Parathyroid adenoma (tissue), 2 donors: Measurements from ENCODE around the gene LINC00305.

Experiments used
- H2AFZ ChIP-seq: fragments of 300-600 bp; sonication (generic); one replicate; pipeline ENCODE4 v1.7.0; 2017; ENCODE audit warnings: antibody characterized with exemption, mild to moderate bottlenecking
- H3K27ac ChIP-seq: fragments of 300-600 bp; sonication (generic); one replicate; pipeline ENCODE4 v1.7.0; 2017
- H3K27me3 ChIP-seq: fragments of 300-600 bp; sonication (generic); one replicate; pipeline ENCODE4 v1.7.0; 2017; ENCODE audit warnings: low read length; ENCODE audit not compliant: control insufficient read depth, insufficient read depth
- H3K36me3 ChIP-seq: fragments of 300-600 bp; sonication (generic); one replicate; pipeline ENCODE4 v1.7.0; 2017; ENCODE audit warnings: low read length; ENCODE audit not compliant: control insufficient read depth, insufficient read depth
- H3K4me1 ChIP-seq: fragments of 300-600 bp; sonication (generic); one replicate; pipeline ENCODE4 v1.7.0; 2017; ENCODE audit warnings: control low read depth
- H3K4me2 ChIP-seq: fragments of 300-600 bp; sonication (generic); one replicate; pipeline ENCODE4 v1.7.0; 2017; ENCODE audit warnings: low read length
- H3K4me3 ChIP-seq: fragments of 300-600 bp; sonication (generic); one replicate; pipeline ENCODE4 v1.7.0; 2017; ENCODE audit warnings: low read depth, low read length
- H3K79me2 ChIP-seq: fragments of 300-600 bp; sonication (generic); one replicate; pipeline ENCODE4 v1.7.0; 2017; ENCODE audit warnings: control low read depth
- H3K9ac ChIP-seq: fragments of 300-600 bp; sonication (generic); one replicate; pipeline ENCODE4 v1.7.0; 2017; ENCODE audit warnings: mild to moderate bottlenecking
- H3K9me3 ChIP-seq: fragments of 300-600 bp; sonication (generic); one replicate; pipeline ENCODE4 v1.7.0; 2017; ENCODE audit warnings: low read length; ENCODE audit not compliant: control insufficient read depth
- CTCF ChIP-seq: fragments of 300-600 bp; sonication (generic); IDR thresholded peaks from one replicate; pipeline ENCODE4 v1.7.0; 2017; ENCODE audit warnings: antibody characterized with exemption, mild to moderate bottlenecking
- donor health status: primary hyperparathyroidism.

Gene LINC00305

GRCh38 chr18:64180171-64180570 lies 31.3 kb upstream of the LINC00305 start:
- no peak overlapping the region for H3K4me2 ChIP-seq
- no peaks in the 10 kb centered on the region for H3K27me3 ChIP-seq
- no peaks in the 10 kb centered on the region for H3K36me3 ChIP-seq
- no peaks in the 10 kb centered on the region for H3K79me2 ChIP-seq
- H3K9me3 ChIP-seq, result no peaks in the 10 kb centered on the region
- H3K9ac ChIP-seq, result no peak overlapping the region
- no peak overlapping the region for H2AFZ ChIP-seq
- no peak for TF ChIP-seq CTCF
- no peaks in the 10 kb centered on the region for H3K4me1 ChIP-seq
- H3K27ac ChIP-seq, result no peak overlapping the region
- H3K4me3 ChIP-seq, result no peak overlapping the region

- no peaks in the 10 kb centered on the region for H3K9me3 ChIP-seq
Observed at GRCh38 chr18:64179556-64180080, 30.7 kb upstream of the LINC00305 start.

GRCh38 chr18:64178860-64179259 lies 30.0 kb upstream of the LINC00305 start:
- Histone ChIP-seq H3K9ac (no peak overlapping the region), H3K27ac (no peak overlapping the region), H3K4me3 (no peak overlapping the region), H3K27me3 (no peaks in the 10 kb centered on the region), H3K9me3 (no peaks in the 10 kb centered on the region), H3K4me1 (no peaks in the 10 kb centered on the region), H3K79me2 (no peaks in the 10 kb centered on the region), H3K36me3 (no peaks in the 10 kb centered on the region), H2AFZ (no peak overlapping the region), H3K4me2 (no peak overlapping the region)
- TF ChIP-seq CTCF, result no peak

More at GRCh38 chr18:64179556-64180080, 30.7 kb upstream of the LINC00305 start:
- Histone ChIP-seq H2AFZ (no peak overlapping the region), H3K79me2 (no peaks in the 10 kb centered on the region), H3K9ac (no peak overlapping the region), H3K36me3 (no peaks in the 10 kb centered on the region), H3K4me2 (no peak overlapping the region), H3K4me1 (no peaks in the 10 kb centered on the region), H3K4me3 (no peak overlapping the region), H3K27me3 (no peaks in the 10 kb centered on the region), H3K27ac (no peak overlapping the region)
- TF ChIP-seq CTCF, result no peak

- H3K4me1 ChIP-seq, result no peaks in the 10 kb centered on the region
- no peaks in the 10 kb centered on the region for H3K79me2 ChIP-seq
- no peaks in the 10 kb centered on the region for H3K36me3 ChIP-seq
- no peak for TF ChIP-seq CTCF
- no peaks in the 10 kb centered on the region for H3K27me3 ChIP-seq
- no peak overlapping the region for H2AFZ ChIP-seq
- no peaks in the 10 kb centered on the region for H3K9me3 ChIP-seq
- H3K4me2 ChIP-seq, result no peak overlapping the region
- no peak overlapping the region for H3K4me3 ChIP-seq
- H3K27ac ChIP-seq, result no peak overlapping the region
- no peak overlapping the region for H3K9ac ChIP-seq
Observed at GRCh38 chr18:64175432-64175831, 26.5 kb upstream of the LINC00305 start.

GRCh38 chr18:64171576-64171975 lies 22.7 kb upstream of the LINC00305 start:
- no peak overlapping the region for H3K4me3 ChIP-seq
- no peak overlapping the region for H2AFZ ChIP-seq
- peaks cover 3% of the 10 kb centered on the region for H3K4me1 ChIP-seq
- no peak for TF ChIP-seq CTCF
- H3K4me2 ChIP-seq, result no peak overlapping the region
- no peaks in the 10 kb centered on the region for H3K36me3 ChIP-seq
- H3K79me2 ChIP-seq, result no peaks in the 10 kb centered on the region
- H3K9me3 ChIP-seq, result no peaks in the 10 kb centered on the region
- no peak overlapping the region for H3K27ac ChIP-seq
- H3K27me3 ChIP-seq, result no peaks in the 10 kb centered on the region
- H3K9ac ChIP-seq, result no peak overlapping the region
